ENCODE results near the gene RCSD1.
"Not testable (repeated sequence)": the region's sequence is repeated elsewhere in the genome, so short reads cannot be mapped to it uniquely, and the experiment has no call there.

DNA sequence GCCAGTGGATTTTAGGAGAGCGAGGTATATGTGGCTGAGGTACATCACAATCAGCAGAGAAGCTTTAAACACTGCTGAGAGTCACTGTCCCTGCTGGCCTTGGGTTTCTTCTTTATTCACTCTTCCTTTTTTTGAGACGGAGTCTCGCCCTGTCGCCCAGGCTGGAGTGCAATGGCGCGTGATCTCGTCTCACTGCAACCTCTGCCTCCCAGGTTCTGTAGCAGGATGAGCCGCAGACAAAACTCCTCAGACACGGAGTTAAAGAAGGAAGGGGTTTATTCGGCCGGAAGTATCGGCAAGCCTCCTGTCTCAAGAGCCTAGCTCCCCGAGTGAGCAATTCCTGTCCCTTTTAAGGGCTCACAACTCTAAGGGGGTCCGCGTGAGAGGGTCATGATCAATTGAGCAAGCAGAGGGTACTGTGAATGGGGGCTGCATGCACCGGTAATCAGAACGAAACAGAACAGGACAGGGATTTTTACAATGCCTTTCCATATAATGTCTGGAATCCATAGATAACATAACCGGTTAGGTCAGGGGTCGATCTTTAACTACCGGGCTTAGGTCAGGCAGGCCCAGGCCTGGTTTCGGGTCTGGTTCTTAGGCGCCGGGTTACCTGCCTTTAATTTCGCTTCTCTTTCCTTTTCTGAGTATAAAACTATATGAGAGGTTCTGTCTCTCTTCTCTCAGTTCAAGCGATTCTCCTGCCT, 89.8 kb downstream of the RCSD1 start:
- TF ChIP-seq, protein P1, sequence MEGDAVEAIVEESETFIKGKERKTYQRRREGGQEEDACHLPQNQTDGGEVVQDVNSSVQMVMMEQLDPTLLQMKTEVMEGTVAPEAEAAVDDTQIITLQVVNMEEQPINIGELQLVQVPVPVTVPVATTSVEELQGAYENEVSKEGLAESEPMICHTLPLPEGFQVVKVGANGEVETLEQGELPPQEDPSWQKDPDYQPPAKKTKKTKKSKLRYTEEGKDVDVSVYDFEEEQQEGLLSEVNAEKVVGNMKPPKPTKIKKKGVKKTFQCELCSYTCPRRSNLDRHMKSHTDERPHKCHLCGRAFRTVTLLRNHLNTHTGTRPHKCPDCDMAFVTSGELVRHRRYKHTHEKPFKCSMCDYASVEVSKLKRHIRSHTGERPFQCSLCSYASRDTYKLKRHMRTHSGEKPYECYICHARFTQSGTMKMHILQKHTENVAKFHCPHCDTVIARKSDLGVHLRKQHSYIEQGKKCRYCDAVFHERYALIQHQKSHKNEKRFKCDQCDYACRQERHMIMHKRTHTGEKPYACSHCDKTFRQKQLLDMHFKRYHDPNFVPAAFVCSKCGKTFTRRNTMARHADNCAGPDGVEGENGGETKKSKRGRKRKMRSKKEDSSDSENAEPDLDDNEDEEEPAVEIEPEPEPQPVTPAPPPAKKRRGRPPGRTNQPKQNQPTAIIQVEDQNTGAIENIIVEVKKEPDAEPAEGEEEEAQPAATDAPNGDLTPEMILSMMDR (IDR thresholded peaks at IDR 0.05), result not testable (repeated sequence)
- TF ChIP-seq POLR2A (IDR thresholded peaks at IDR 0.05), result not testable (repeated sequence)

Measured in testis (tissue), 2 donors.